Putamen (tissue), 1 donor: ENCODE results near the gene RAB27B.

Experiments used
- DNase-seq: peaks from one replicate; pipeline ENCODE4 v3.0.0-alpha.2; 2016; ENCODE audit warnings: low spot score

The RAB27B gene

GRCh38 chr18:54910161-54910919 is 82.1 kb downstream of the RAB27B start:
- no peak for DNase-seq

GRCh38 chr18:54911551-54911950 is 83.3 kb downstream of the RAB27B start:
- no peak for DNase-seq

- no peak for DNase-seq
Measured at GRCh38 chr18:54914816-54915215, 86.5 kb downstream of the RAB27B start.

GRCh38 chr18:54916507-54916906 is 88.2 kb downstream of the RAB27B start:
- DNase-seq, result no peak

- no peak for DNase-seq
Measured at GRCh38 chr18:54918060-54918459, 89.8 kb downstream of the RAB27B start.

- DNase-seq, result no peak
Measured at GRCh38 chr18:54919412-54919811, 91.1 kb downstream of the RAB27B start.

- DNase-seq, result no peak
Measured at GRCh38 chr18:54923339-54923956, 95.2 kb downstream of the RAB27B start.

- DNase-seq, result no peak
Measured at GRCh38 chr18:54924948-54925347, 96.7 kb downstream of the RAB27B start.

GRCh38 chr18:54926593-54927325 is 98.5 kb downstream of the RAB27B start:
- DNase-seq, result no peak

GRCh38 chr18:54928236-54928635 is 100.0 kb downstream of the RAB27B start:
- no peak for DNase-seq

- no peak for DNase-seq
Measured at GRCh38 chr18:54931152-54931551, 102.9 kb downstream of the RAB27B start.

GRCh38 chr18:54932472-54932871 is 104.2 kb downstream of the RAB27B start:
- no peak for DNase-seq

- DNase-seq, result no peak
Measured at GRCh38 chr18:54938506-54938905, 110.2 kb downstream of the RAB27B start.

- no peak for DNase-seq
Measured at GRCh38 chr18:54939361-54939917, 111.2 kb downstream of the RAB27B start.

GRCh38 chr18:54942144-54942543 is 113.9 kb downstream of the RAB27B start:
- DNase-seq, result no peak

GRCh38 chr18:54942569-54942968 is 114.3 kb downstream of the RAB27B start:
- DNase-seq, result no peak
